Parathyroid adenoma (tissue), 2 donors: Measurements from ENCODE around the gene METTL15.
"Not testable (repeated sequence)": the region's sequence is repeated elsewhere in the genome, so short reads cannot be mapped to it uniquely, and the experiment has no call there.

Experiments used
- H2AFZ ChIP-seq: fragments of 300-600 bp; sonication (generic); one replicate; pipeline ENCODE4 v1.7.0; 2017; ENCODE audit warnings: antibody characterized with exemption, mild to moderate bottlenecking
- H3K27ac ChIP-seq: fragments of 300-600 bp; sonication (generic); one replicate; pipeline ENCODE4 v1.7.0; 2017
- H3K27me3 ChIP-seq: fragments of 300-600 bp; sonication (generic); one replicate; pipeline ENCODE4 v1.7.0; 2017; ENCODE audit warnings: low read length; ENCODE audit not compliant: control insufficient read depth, insufficient read depth
- H3K36me3 ChIP-seq: fragments of 300-600 bp; sonication (generic); one replicate; pipeline ENCODE4 v1.7.0; 2017; ENCODE audit warnings: low read length; ENCODE audit not compliant: control insufficient read depth, insufficient read depth
- H3K4me1 ChIP-seq: fragments of 300-600 bp; sonication (generic); one replicate; pipeline ENCODE4 v1.7.0; 2017; ENCODE audit warnings: control low read depth
- H3K4me2 ChIP-seq: fragments of 300-600 bp; sonication (generic); one replicate; pipeline ENCODE4 v1.7.0; 2017; ENCODE audit warnings: low read length
- H3K4me3 ChIP-seq: fragments of 300-600 bp; sonication (generic); one replicate; pipeline ENCODE4 v1.7.0; 2017; ENCODE audit warnings: low read depth, low read length
- H3K79me2 ChIP-seq: fragments of 300-600 bp; sonication (generic); one replicate; pipeline ENCODE4 v1.7.0; 2017; ENCODE audit warnings: control low read depth
- H3K9ac ChIP-seq: fragments of 300-600 bp; sonication (generic); one replicate; pipeline ENCODE4 v1.7.0; 2017; ENCODE audit warnings: mild to moderate bottlenecking
- H3K9me3 ChIP-seq: fragments of 300-600 bp; sonication (generic); one replicate; pipeline ENCODE4 v1.7.0; 2017; ENCODE audit warnings: low read length; ENCODE audit not compliant: control insufficient read depth
- CTCF ChIP-seq: fragments of 300-600 bp; sonication (generic); IDR thresholded peaks from one replicate; pipeline ENCODE4 v1.7.0; 2017; ENCODE audit warnings: antibody characterized with exemption, mild to moderate bottlenecking
- donor health status: primary hyperparathyroidism.

METTL15 gene

GRCh38 chr11:28257761-28258160, 149.6 kb downstream of the METTL15 start:
- Histone ChIP-seq H3K4me2 (no peak overlapping the region), H2AFZ (no peak overlapping the region), H3K4me1 (no peaks in the 10 kb centered on the region), H3K79me2 (no peaks in the 10 kb centered on the region), H3K9me3 (no peaks in the 10 kb centered on the region), H3K36me3 (no peaks in the 10 kb centered on the region), H3K27me3 (no peaks in the 10 kb centered on the region), H3K9ac (no peak overlapping the region), H3K4me3 (no peak overlapping the region), H3K27ac (no peak overlapping the region)
- no peak for TF ChIP-seq CTCF

GRCh38 chr11:28259177-28259843, 151.1 kb downstream of the METTL15 start:
- Histone ChIP-seq H3K4me3 (no peak overlapping the region), H2AFZ (no peak overlapping the region), H3K36me3 (no peaks in the 10 kb centered on the region), H3K4me1 (no peaks in the 10 kb centered on the region), H3K27ac (no peak overlapping the region), H3K9me3 (no peaks in the 10 kb centered on the region), H3K9ac (no peak overlapping the region), H3K4me2 (no peak overlapping the region), H3K27me3 (no peaks in the 10 kb centered on the region), H3K79me2 (no peaks in the 10 kb centered on the region)
- no peak for TF ChIP-seq CTCF

- Histone ChIP-seq H3K9me3 (no peaks in the 10 kb centered on the region), H3K4me1 (no peaks in the 10 kb centered on the region), H3K27me3 (no peaks in the 10 kb centered on the region), H3K9ac (no peak overlapping the region), H3K79me2 (no peaks in the 10 kb centered on the region), H3K4me3 (no peak overlapping the region), H3K27ac (no peak overlapping the region), H3K36me3 (no peaks in the 10 kb centered on the region), H2AFZ (no peak overlapping the region), H3K4me2 (no peak overlapping the region)
- no peak for TF ChIP-seq CTCF
Observed at GRCh38 chr11:28268925-28269324, 160.7 kb downstream of the METTL15 start.

GRCh38 chr11:28269586-28269985, 161.4 kb downstream of the METTL15 start:
- Histone ChIP-seq H3K4me1 (no peaks in the 10 kb centered on the region), H3K4me2 (no peak overlapping the region), H3K27ac (no peak overlapping the region), H3K36me3 (no peaks in the 10 kb centered on the region), H3K79me2 (no peaks in the 10 kb centered on the region), H3K9me3 (no peaks in the 10 kb centered on the region), H3K27me3 (no peaks in the 10 kb centered on the region), H2AFZ (no peak overlapping the region), H3K9ac (no peak overlapping the region), H3K4me3 (no peak overlapping the region)
- no peak for TF ChIP-seq CTCF

GRCh38 chr11:28272247-28272646, 164.1 kb downstream of the METTL15 start:
- H3K4me1 ChIP-seq, H3K79me2 ChIP-seq, H3K27ac ChIP-seq, H3K27me3 ChIP-seq, H3K9me3 ChIP-seq, H3K4me3 ChIP-seq, H2AFZ ChIP-seq, H3K36me3 ChIP-seq, H3K9ac ChIP-seq, H3K4me2 ChIP-seq: not testable (repeated sequence)
